Measurements from ENCODE around the gene WDR11.

WDR11 gene

GRCh38 chr10:120819366-120819765, 31.8 kb upstream of the WDR11 start:
- no peaks in the 10 kb centered on the region for H4K20me1 ChIP-seq
- H3K4me2 ChIP-seq, result no peak overlapping the region
- H3K9ac ChIP-seq, result no peak overlapping the region
- H3K27me3 ChIP-seq, result no peaks in the 10 kb centered on the region
- H3K4me1 ChIP-seq, result no peaks in the 10 kb centered on the region
- no peaks in the 10 kb centered on the region for H3K36me3 ChIP-seq
- no peak for TF ChIP-seq Cebpa-rat (IDR thresholded peaks at IDR 0.05)
- no peak overlapping the region for H3K4me3 ChIP-seq
- H3K27ac ChIP-seq, result no peak overlapping the region
- H3K9me3 ChIP-seq, result no peaks in the 10 kb centered on the region

GRCh38 chr10:120823266-120823665, 27.9 kb upstream of the WDR11 start:
- Histone ChIP-seq H3K9me3 (no peaks in the 10 kb centered on the region), H3K4me3 (no peak overlapping the region), H3K36me3 (no peaks in the 10 kb centered on the region), H3K9ac (no peak overlapping the region; the same call in 1 of the 2 replicates), H3K27ac (no peak overlapping the region), H3K4me1 (no peaks in the 10 kb centered on the region), H3K27me3 (no peaks in the 10 kb centered on the region), H3K4me2 (no peak overlapping the region), H4K20me1 (no peaks in the 10 kb centered on the region)
- TF ChIP-seq Cebpa-rat (IDR thresholded peaks at IDR 0.05), result no peak

- H3K4me2 ChIP-seq, result no peak overlapping the region
- H3K27ac ChIP-seq, result no peak overlapping the region
- H3K9me3 ChIP-seq, result no peaks in the 10 kb centered on the region
- no peaks in the 10 kb centered on the region for H3K27me3 ChIP-seq
- no peak for TF ChIP-seq Cebpa-rat (IDR thresholded peaks at IDR 0.05)
- no peaks in the 10 kb centered on the region for H3K36me3 ChIP-seq
- H4K20me1 ChIP-seq, result no peaks in the 10 kb centered on the region
- no peaks in the 10 kb centered on the region for H3K4me1 ChIP-seq
- no peak overlapping the region for H3K9ac ChIP-seq
- H3K4me3 ChIP-seq, result no peak overlapping the region
These were observed 26.3 kb upstream of the WDR11 start for GRCh38 chr10:120824881-120825309.

GRCh38 chr10:120825878-120826769, 25.0 kb upstream of the WDR11 start:
- Histone ChIP-seq H3K27ac (no peak overlapping the region), H3K4me2 (no peak overlapping the region)

GRCh38 chr10:120827251-120827875, 23.8 kb upstream of the WDR11 start:
- Histone ChIP-seq H3K4me2 (no peak overlapping the region), H3K9ac (no peak overlapping the region)

More at GRCh38 chr10:120825878-120826769, 25.0 kb upstream of the WDR11 start:
- H3K4me1 ChIP-seq, result no peaks in the 10 kb centered on the region
- no peaks in the 10 kb centered on the region for H4K20me1 ChIP-seq
- no peak overlapping the region for H3K9ac ChIP-seq
- no peaks in the 10 kb centered on the region for H3K36me3 ChIP-seq
- H3K9me3 ChIP-seq, result no peaks in the 10 kb centered on the region
- no peak for TF ChIP-seq Cebpa-rat (IDR thresholded peaks at IDR 0.05)
- H3K27me3 ChIP-seq, result no peaks in the 10 kb centered on the region
- H3K4me3 ChIP-seq, result no peak overlapping the region

GRCh38 chr10:120828763-120829319, 22.3 kb upstream of the WDR11 start:
- H4K20me1 ChIP-seq, result no peaks in the 10 kb centered on the region
- TF ChIP-seq Cebpa-rat (IDR thresholded peaks at IDR 0.05), result no peak
- H3K36me3 ChIP-seq, result no peaks in the 10 kb centered on the region
- no peak overlapping the region for H3K9ac ChIP-seq
- no peaks in the 10 kb centered on the region for H3K9me3 ChIP-seq
- no peak overlapping the region for H3K27ac ChIP-seq
- H3K4me1 ChIP-seq, result no peaks in the 10 kb centered on the region
- no peak overlapping the region for H3K4me2 ChIP-seq
- H3K27me3 ChIP-seq, result no peaks in the 10 kb centered on the region
- no peak overlapping the region for H3K4me3 ChIP-seq

More at GRCh38 chr10:120827251-120827875, 23.8 kb upstream of the WDR11 start:
- TF ChIP-seq Cebpa-rat (IDR thresholded peaks at IDR 0.05), result no peak
- no peaks in the 10 kb centered on the region for H3K27me3 ChIP-seq
- no peaks in the 10 kb centered on the region for H3K36me3 ChIP-seq
- H3K9me3 ChIP-seq, result no peaks in the 10 kb centered on the region
- no peaks in the 10 kb centered on the region for H3K4me1 ChIP-seq
- no peak overlapping the region for H3K27ac ChIP-seq
- no peaks in the 10 kb centered on the region for H4K20me1 ChIP-seq
- H3K4me3 ChIP-seq, result no peak overlapping the region

GRCh38 chr10:120832106-120832505, 19.1 kb upstream of the WDR11 start:
- no peak overlapping the region for H3K4me3 ChIP-seq
- no peaks in the 10 kb centered on the region for H3K9me3 ChIP-seq
- H3K4me2 ChIP-seq, result no peak overlapping the region
- H3K27ac ChIP-seq, result no peak overlapping the region
- no peak for TF ChIP-seq Cebpa-rat (IDR thresholded peaks at IDR 0.05)
- H3K9ac ChIP-seq, result no peak overlapping the region
- H4K20me1 ChIP-seq, result no peaks in the 10 kb centered on the region
- no peaks in the 10 kb centered on the region for H3K4me1 ChIP-seq
- no peaks in the 10 kb centered on the region for H3K36me3 ChIP-seq
- no peaks in the 10 kb centered on the region for H3K27me3 ChIP-seq

- H4K20me1 ChIP-seq, result no peaks in the 10 kb centered on the region
- H3K27me3 ChIP-seq, result no peaks in the 10 kb centered on the region
- H3K36me3 ChIP-seq, result no peaks in the 10 kb centered on the region
- H3K27ac ChIP-seq, result no peak overlapping the region
- H3K4me3 ChIP-seq, result no peak overlapping the region
- H3K9me3 ChIP-seq, result no peaks in the 10 kb centered on the region
- TF ChIP-seq Cebpa-rat (IDR thresholded peaks at IDR 0.05), result no peak
- no peaks in the 10 kb centered on the region for H3K4me1 ChIP-seq
- H3K9ac ChIP-seq, result no peak overlapping the region
- no peak overlapping the region for H3K4me2 ChIP-seq
These were observed 17.8 kb upstream of the WDR11 start for GRCh38 chr10:120833222-120833928.

- no peaks in the 10 kb centered on the region for H4K20me1 ChIP-seq
- H3K9ac ChIP-seq, result no peak overlapping the region
- no peaks in the 10 kb centered on the region for H3K27me3 ChIP-seq
- no peaks in the 10 kb centered on the region for H3K36me3 ChIP-seq
- no peaks in the 10 kb centered on the region for H3K9me3 ChIP-seq
- H3K4me2 ChIP-seq, result no peak overlapping the region
- H3K27ac ChIP-seq, result no peak overlapping the region
- no peak for TF ChIP-seq Cebpa-rat (IDR thresholded peaks at IDR 0.05)
- no peak overlapping the region for H3K4me3 ChIP-seq
- H3K4me1 ChIP-seq, result no peaks in the 10 kb centered on the region
These were observed 15.6 kb upstream of the WDR11 start for GRCh38 chr10:120835603-120836002.
